NCI-H2081 (cell line): ENCODE results near the gene OR5AL1.
"Not testable (repeated sequence)": the region's sequence is repeated elsewhere in the genome, so short reads cannot be mapped to it uniquely, and the experiment has no call there.

Source experiments
- DNase-seq, 2 experiments: peaks; one replicate each; lab custom pipeline; 2025; lab: John Stamatoyannopoulos, UW

OR5AL1 gene

GRCh38 chr11:56412396-56412795, at the start of gene OR5AL1:
OR5AL1 (plus strand) TSS chr11:56412696.
- DNase-seq: no peak

- DNase-seq: no peak
Measured at GRCh38 chr11:56375324-56375723, 37.2 kb upstream of the OR5AL1 start, which contains the start of gene OR8U1. OR8U1 (plus strand) TSS chr11:56375624; CDS start chr11:56375624, 0 bp downstream.

DNA sequence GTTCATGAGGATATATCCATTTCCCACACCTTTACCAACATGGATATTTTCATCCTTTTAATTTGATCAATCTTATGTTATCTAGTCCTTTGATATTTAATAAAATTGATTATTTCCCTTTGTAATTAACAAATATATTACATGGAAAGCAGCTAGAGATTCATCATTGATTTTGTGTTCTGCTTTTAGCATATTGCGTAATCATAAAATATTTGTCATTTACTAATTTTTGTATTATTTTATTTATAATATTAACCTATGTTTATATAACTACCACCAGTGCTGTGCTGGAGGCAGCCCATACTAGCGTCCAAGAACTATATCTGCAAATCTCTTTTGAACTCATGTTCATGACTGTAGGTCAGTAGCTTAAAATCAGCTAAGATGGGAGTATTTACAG, 32.4 kb upstream of the OR5AL1 start:
- no peak for DNase-seq

- no peak for DNase-seq
Measured at GRCh38 chr11:56394381-56394780, 18.1 kb upstream of the OR5AL1 start.

DNA sequence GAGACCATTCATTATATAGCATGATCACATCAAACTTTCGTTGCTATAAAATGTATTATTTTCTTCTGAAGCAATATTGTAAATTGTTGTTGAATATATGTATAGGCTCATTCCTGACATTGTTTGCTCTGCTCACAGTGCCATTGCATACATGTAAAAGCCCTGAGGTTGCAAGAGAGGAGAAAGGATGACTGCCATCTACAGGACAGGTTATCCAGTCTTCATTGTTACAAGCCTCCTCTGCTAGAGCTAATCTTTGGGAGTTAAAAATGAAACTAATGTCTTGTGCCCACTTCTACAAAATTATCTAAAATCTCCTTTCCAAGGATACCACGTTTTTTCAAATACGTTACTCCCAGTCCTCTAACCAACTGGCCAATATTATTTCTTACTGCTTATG, 16.4 kb upstream of the OR5AL1 start:
- DNase-seq: no peak

- DNase-seq: not testable (repeated sequence)
Measured at GRCh38 chr11:56401858-56402461, 10.5 kb upstream of the OR5AL1 start.

DNA sequence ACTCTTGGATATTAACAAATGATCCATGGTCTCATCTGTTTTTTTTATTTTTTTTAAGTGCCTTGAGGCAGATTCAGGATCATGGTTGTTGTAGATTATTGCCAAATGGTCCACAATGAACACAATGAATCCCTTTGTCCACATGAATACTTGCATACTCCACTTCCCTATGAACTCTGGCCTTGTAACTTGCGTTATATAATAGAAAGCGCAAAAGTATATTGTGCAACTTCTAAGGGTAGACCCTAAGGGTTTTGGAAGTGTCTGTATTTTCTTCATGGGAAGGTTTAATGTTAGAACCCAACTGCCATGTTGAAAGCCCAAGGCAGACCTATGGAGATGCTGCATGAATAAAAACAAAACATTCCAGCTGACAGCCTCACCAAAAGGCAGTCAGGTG, 8.1 kb upstream of the OR5AL1 start:
- DNase-seq: no peak

GRCh38 chr11:56410801-56411200, 1.7 kb upstream of the OR5AL1 start:
- DNase-seq: no peak

GRCh38 chr11:56453521-56453920, 41.0 kb downstream of the OR5AL1 start:
- DNase-seq: no peak

DNA sequence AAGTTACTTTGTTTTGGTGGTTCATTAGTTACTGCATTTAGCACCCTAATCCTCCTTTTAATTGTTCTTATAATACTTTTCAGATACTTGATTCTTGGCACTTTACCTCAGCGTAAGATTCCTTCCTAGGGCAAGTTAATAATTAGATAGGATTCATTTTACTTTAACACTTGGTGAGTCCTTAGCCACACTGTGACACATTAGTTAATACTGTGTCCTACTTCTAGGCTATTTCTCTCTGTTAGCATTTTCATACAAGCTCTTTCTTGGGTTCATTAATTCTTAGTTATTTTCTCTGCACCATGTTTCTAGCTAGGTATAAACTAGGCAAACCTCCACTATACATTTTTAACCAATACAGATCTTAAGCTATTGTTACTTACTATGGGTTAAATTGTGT, 44.6 kb downstream of the OR5AL1 start:
- no peak for DNase-seq
